MV-4-11 (cell line): Measurements from ENCODE around the gene TRIM42.

Experiments used
- DNase-seq: peaks from one replicate; lab custom pipeline; 2025; lab: John Stamatoyannopoulos, UW

TRIM42 gene

DNA sequence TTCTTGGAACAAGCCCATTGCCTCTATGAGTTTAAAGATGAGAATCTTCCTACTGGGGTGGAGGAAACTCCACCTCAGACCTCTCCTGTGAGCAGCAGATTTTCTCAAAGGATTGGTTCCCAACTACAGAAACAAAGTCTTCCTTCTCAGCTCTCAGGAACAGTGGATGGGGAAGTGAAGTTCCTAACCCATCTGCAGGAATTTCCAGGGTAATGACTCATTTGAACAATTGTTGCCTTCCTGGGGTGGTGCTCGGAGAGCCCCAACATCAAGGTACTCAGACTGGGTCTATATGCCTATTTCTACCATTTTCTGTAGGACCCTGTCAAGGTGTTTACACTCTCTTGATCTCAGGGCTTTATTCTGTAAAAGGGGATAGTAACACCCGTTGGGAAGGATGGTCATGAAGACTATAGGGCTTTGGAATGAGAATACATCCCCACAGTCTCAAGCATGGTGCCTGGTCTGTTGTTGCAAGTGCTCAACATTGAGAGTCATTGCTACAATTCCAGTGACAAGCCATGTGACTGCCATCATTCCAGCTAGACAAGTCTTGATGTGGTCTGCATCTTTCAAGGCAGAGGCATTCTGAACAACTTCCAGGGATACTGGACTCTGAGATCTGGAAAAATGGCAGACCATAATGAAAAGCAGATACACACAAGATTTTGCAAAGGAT is 33.0 kb downstream of the TRIM42 start:
- no peak for DNase-seq

DNA sequence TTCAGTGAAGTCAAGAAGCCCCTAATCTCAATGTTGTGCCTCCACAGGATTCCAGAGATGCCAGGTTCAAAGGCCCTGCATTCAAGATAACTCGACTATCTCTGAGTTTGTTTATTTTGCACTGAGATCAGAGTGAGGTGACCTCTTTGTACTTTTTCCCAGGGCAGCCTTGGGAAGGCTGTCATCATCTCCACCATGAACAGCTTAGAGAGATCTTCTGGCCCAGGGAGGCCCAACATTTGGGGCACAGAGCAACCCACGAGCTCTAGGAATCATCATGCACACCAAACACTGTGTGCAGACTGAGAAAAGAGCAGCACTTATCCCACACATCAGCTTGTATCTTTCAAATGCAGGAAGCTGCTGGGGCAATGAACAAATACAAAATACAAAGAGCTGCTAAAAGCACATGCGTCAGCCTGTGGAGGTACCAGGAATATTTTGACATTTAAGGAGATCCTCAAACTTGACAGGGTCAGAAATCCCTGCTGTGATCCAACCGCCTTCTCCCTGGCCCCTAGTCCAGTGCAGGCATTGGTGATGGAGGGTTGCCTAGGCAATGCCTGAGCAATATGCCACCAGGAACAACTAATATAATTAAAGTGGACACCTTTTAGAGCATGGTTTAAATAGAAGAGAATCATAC is 33.6 kb downstream of the TRIM42 start:
- DNase-seq: no peak

DNA sequence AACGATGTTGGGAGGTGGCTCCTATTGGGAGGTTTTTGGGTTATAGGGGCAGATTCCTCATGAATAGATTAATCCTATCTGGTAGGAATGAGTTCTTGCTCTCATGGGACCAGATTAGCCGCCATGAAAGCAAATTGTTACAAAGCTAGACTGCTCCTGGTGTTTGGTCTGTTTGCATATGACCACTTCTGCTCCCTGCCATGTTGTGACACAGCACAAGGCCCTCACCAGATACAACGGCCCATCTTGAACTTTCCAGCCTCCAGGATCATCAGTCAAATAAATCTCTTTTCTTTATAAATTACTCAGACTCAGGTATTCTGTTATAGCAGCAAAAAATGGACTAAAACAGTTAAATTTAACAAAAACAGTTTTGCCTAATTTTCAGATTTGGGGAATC is 34.4 kb downstream of the TRIM42 start:
- DNase-seq: no peak

DNA sequence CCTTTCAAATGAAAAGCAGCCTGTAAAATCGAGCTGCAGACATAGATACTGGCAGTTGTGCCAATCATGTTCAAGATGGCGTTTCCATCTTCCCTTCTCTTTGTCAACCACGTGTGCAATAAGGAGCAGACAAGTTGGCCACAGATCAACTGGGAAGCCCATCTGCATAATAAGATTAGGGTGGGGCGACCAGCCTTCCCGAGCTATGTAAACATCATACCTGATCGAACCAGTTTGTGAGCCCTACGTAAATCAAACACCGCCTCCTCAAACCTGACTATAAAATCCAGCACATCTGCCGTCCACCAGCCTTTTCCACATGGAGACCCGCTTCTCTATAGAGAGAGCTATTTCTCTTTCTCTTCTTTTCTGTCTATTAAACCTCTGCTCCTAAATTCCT is 37.2 kb downstream of the TRIM42 start:
- no peak for DNase-seq

DNA sequence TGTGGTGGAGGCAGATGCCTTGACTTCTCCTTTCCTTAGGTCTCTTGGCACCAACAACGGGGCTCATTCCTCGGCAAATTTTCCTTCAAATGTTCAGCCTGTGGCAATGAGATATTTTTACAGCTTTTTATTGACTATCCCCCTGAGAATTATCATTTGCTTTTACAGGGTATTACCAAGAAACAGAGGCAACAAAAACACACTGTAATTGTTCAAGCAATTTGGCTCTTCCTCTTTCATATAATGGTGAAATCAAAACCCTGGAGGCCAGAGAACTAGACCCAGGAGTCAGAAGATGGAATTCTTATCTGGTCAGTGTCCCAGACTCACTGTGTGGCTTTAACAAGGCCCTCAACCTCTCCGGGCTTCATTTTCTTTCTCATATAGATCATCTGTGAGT is 40.1 kb downstream of the TRIM42 start:
- DNase-seq: peak; percentile 24

DNA sequence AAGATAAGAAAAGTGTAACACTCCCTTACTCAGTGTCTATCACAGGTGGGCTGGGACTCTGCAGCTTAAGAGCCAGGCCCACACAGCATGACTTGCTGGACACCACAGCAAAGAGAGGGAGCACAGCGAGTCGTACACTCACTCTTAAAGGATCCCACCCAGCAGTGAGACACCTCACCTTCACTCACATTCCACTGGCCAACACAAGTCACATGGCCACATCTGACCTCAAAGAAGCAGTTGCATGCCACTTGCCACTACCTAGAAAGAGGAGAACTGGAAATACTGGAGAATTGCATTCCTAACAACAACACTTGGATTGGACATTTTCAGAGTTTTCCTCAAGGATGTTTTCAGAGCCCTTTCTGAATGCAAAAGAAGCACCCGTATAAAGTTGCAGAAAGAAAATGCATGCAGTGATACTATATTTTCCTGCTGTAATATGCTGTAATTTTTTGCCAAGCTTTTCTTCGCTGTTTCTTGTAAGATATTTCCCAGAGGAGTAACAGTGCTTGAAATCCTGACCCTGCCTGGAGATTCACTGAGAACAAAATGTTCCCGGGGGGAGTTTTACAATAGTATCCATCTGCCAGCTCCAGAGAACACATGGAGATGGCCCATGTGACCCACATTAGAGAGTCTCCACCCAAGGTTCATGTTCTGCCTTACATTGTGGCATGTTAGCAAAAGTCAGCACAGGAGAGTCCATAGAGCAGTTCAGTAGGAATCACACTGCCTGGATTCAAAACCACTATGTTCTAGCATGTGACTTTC is 42.2 kb downstream of the TRIM42 start:
- no peak for DNase-seq

DNA sequence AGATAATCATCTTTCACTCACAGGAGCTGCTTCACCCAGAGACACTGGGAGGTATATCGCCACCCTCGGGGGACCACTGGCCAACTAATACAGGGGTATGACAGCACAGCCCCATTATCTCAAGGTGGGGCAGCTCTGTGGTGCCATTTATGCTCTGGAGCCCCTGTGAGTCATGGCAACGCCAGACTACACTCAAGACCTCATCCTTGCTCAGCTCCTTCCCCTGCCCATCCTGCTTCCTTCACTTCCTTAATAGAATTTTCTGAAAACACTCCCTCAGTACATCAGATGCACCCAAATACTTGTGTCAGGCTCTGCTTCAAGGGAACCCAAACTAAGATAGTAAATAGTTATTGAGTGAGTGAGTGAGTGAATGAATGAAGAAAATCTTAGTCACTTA is 45.7 kb downstream of the TRIM42 start:
- DNase-seq: no peak

DNA sequence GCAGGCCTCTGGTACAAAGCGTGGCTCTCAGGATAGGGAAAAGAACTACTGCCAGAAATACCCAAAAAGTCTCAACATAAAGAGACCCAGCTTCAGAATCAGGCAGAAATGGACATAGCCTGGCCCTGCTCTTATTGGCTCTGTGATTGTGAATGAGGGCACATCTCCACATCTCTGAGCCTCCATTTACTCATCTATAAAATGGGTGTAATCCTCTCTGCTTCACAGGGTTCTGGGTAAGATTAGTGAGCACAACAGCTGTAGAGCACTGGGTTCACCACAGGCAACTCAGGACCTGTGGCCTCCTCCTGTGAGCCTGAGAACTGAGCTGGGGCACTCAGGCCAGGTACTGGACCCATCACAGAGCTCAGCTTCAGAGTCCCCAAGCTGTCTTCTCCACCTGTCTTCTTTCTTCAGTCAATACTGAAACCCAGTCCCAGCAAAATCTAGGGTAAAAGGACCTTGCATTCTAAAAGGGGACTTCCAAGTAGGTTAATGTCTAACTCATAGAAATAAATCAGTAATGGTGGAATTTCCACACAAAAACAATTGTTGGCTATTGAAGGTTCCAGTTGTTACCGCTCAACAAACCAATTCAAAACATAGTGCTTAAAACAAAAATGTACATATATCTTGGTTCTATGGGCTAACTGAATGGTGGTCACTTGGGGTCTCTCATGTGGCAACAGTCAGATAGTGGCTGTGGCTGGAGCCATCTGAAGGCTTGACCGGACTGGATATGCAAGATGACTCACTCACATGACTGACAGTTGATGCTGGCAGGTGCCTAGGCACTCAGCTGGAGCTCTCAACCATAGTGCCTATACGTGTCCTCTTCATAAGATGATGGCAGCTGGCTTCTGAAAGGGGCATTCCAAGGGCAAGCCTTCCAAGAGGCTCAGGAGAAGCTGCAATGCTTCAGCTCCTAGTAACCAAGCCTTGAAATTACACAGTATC is 47.3 kb downstream of the TRIM42 start:
- DNase-seq: no peak

DNA sequence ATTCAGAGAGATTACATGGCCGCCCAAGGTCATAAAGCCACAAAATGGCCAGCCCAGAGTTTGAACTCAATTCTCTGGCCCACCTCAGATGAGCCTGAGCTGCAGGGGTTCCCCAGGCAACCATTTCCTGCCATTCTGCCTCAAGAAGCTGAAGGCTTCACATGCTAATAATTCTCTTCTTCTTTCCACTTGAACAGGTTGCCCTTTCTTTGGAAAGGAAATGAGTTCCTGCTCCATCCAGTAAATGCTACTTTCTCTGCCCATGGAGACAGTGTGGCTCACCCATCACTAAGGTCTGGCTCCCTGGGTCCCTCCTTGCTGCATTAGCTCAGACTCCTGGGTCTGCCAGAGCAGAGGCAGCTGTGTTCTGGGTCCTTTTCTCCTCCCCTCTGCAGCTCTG is 48.2 kb downstream of the TRIM42 start:
- no peak for DNase-seq

DNA sequence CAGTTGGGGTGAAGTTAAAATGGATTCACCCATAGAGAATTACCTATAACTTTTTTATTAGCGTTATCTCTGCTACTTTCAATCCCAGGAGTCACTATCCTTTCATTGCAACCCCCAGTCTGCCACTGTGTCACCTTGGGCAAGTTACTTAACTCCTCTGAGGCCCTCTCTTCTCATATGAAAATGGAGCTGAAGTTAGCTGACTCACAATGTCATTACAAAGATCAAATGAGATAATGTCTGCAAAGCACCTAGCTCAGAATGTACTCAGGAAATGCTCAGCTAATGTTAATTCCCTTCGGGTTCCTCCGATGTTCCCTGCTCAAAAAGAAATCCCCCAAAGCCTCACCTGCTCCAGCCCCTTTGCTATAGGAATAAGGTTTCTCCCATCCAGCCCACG is 50.0 kb downstream of the TRIM42 start:
- no peak for DNase-seq

DNA sequence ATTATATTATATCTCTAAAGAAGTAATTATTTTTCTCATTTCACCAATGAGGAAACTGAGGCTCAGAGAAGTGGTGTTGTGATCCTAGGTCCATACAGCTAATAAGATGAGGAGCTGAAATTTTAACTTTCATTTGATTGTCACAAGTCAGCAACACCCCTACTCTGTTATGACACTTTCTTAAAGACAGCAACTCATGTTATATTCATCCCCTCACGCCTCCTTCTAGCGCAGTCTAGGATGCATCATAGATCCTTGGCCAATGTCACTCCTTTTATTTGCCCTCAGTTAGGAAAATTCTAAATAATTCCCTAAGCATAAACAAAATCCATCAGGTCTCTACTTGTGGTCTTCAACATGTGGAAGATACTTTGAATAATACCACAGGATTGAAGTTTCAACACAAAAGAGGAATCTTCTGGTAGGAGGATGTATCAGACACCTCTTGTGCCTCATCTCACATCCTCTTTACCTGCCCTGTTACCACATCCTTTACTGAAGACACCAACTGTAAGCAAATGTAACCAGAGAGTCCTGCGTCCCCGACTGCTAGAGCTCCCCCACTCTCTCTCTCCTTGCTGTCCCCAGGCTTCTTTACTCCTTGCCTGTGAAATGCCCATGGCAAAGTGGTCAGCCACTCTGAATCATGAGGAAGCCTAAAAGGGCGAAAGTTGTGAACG is 53.7 kb downstream of the TRIM42 start:
- no peak for DNase-seq

DNA sequence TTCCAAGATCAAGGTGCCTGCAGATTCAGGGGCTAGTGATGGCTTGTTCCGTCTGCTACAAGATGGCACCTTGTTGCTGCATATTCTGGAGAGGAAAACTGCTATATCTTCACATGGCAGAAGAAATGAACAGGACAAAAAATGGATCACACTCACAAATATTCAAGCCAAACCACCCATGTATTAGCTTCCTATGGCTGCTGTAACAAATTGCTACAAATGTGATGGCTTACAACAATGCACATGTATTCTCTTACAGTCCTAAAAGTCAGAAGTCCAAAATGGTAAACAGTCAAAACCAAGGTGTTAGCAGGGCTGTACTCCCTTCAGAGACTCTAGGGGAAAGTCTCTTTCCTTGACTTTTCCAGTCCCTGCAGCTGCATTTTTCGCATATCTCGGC is 55.8 kb downstream of the TRIM42 start:
- DNase-seq: no peak

DNA sequence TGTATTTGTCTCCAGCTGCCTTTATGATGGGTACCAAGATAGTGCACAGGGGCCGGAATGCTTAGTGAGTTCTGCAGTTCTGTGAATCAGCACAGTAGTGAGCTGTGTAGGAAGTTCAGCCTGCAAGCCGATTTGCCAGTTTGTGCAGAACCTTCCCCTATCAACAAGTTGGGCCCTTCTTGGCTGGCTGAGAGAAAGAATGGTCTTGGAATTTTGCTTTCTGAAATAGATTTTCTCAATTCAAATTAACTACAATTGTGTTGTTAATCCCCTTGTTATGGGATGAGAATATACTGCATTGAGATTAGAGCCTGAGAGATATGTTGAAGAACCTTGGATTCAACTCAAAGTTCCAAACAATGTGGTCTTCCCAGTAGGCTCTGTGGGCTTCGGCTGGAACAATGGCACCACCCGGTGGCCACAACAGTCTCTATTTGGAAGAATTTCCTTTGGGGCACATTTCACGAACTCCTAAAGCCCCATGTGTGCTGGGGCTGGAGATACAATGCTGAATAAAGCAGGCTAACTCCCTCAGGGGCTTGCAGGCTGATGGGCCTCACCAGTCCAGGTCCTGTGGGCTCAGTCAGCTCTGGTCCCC is 59.1 kb downstream of the TRIM42 start:
- peak; percentile 43 for DNase-seq

DNA sequence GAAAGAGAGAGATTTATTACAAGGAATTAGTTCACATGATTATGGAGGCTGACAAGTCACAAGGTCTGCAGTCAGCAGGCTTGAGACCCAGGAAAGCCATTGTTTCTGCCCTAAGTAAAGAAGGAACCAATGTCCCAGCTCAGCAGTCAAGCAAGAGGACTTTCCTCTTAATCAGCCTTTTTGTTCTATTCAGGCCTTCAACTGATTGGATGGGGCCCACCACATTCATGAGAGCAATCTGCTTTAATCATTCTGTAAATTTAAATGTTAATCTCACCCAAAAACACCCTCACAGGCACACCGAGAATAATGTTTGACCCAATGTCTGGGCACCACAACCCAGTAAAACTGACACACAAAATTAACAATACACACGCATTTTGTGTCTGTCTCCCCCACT is 64.3 kb downstream of the TRIM42 start:
- no peak for DNase-seq

DNA sequence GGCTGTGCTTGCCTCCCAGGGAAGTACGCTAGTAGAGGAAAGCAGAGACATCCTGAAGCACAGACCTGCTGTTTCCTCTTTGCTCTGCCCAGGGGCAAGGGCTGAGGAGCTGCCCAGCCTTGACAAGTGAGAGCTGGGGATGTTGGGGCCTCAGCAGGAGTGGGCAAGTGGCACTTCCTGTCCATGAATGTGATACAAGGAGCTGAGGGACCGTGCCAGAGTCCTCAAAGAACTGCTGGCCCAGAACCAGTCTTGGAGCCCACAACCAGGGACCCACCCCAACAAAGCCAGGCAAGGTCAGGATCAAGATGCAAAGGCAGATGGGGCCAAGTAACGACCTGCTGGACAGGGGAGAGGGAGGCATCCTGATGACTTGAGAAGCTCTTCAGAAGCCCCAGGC is 70.3 kb downstream of the TRIM42 start:
- DNase-seq: no peak

DNA sequence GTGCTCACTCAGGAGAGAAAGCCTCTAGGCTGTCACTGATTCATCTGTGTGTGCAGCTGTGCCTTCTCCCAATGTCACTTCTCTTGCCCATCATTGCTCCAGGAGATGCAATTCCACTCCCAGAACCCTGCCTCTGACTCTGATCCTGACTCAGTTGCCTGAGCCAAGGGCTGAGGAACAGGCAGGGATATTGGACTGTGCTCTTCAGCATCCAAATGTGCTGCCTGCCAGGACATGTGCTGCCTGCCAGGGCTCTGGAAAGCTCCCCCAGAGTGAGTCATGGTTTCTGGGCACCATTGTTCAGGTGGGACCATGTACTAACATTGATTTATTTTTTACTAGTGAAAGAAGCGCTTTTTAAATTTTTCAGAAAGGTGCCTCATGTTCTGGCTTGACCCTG is 71.0 kb downstream of the TRIM42 start:
- DNase-seq: no peak
